Mesendoderm (in vitro differentiated cells): Measurements from ENCODE around the gene PDE4D.

Source experiments
- DNase-seq: peaks from one replicate; pipeline ENCODE4 v3.0.0; 2013
- H2AK5ac ChIP-seq: 2 replicates; pipeline ENCODE4 v1.6.1; 2013; ENCODE audit warnings: low read length, inconsistent platforms
- H2BK120ac ChIP-seq: 2 replicates; pipeline ENCODE4 v1.6.1; 2013; ENCODE audit warnings: low read depth, mild to moderate bottlenecking, low read length, moderate library complexity, mixed read lengths
- H2BK15ac ChIP-seq: replicated peaks from 2 replicates; pipeline ENCODE4 v1.6.1; 2013; ENCODE audit warnings: low read depth, mild to moderate bottlenecking, moderate library complexity
- H2BK5ac ChIP-seq: 2 replicates; pipeline ENCODE4 v1.6.1; 2013; ENCODE audit warnings: low read length, inconsistent platforms
- H3K18ac ChIP-seq: 2 replicates; pipeline ENCODE4 v1.6.1; 2013; ENCODE audit warnings: mild to moderate bottlenecking, low read length, mixed read lengths
- H3K23ac ChIP-seq: one replicate; pipeline ENCODE4 v1.6.1; 2013; ENCODE audit warnings: low read length
- H3K27ac ChIP-seq: 2 replicates; pipeline ENCODE4 v1.5.1; 2013; ENCODE audit warnings: low read depth, mild to moderate bottlenecking, inconsistent platforms, low read length, moderate library complexity
- H3K27me3 ChIP-seq: 2 replicates; pipeline ENCODE4 v1.6.1; 2013; ENCODE audit warnings: low read length, control low read depth, mild to moderate bottlenecking, inconsistent platforms; ENCODE audit not compliant: insufficient read depth, poor library complexity
- H3K36me3 ChIP-seq: 2 replicates; pipeline ENCODE4 v1.6.1; 2013; ENCODE audit warnings: low read length, inconsistent platforms; ENCODE audit not compliant: control insufficient read depth, insufficient read depth
- H3K4ac ChIP-seq: one replicate; pipeline ENCODE4 v1.6.1; 2013; ENCODE audit warnings: low read depth, mild to moderate bottlenecking, low read length, moderate library complexity
- H3K4me1 ChIP-seq: 2 replicates; pipeline ENCODE4 v1.6.1; 2013; ENCODE audit warnings: low read depth, low read length, inconsistent platforms; ENCODE audit not compliant: control insufficient read depth
- H3K4me2 ChIP-seq: 2 replicates; pipeline ENCODE4 v1.6.1; 2013; ENCODE audit warnings: low read length
- H3K4me3 ChIP-seq: 2 replicates; pipeline ENCODE4 v1.5.1; 2013; ENCODE audit warnings: mild to moderate bottlenecking, low read length
- H3K56ac ChIP-seq: one replicate; pipeline ENCODE4 v1.6.1; 2013; ENCODE audit warnings: low read length
- H3K79me1 ChIP-seq: 2 replicates; pipeline ENCODE4 v1.6.1; 2013; ENCODE audit warnings: low read length, inconsistent platforms
- H3K79me2 ChIP-seq: 2 replicates; pipeline ENCODE4 v1.6.1; 2013; ENCODE audit warnings: mild to moderate bottlenecking, low read length; ENCODE audit not compliant: control insufficient read depth, insufficient read depth
- H3K9ac ChIP-seq: 2 replicates; pipeline ENCODE4 v1.6.1; 2013; ENCODE audit warnings: low read length, inconsistent platforms
- H4K5ac ChIP-seq: one replicate; pipeline ENCODE4 v1.6.1; 2013; ENCODE audit warnings: low read length
- H4K8ac ChIP-seq: one replicate; pipeline ENCODE4 v1.6.1; 2013; ENCODE audit warnings: low read depth, mild to moderate bottlenecking, control low read depth, low read length, moderate library complexity
- WGBS: extraction: QIAGEN DNeasy Blood & Tissue Kit; methylation state at CpG from one replicate; pipeline ENCODE4 v1.1.7; 2013; ENCODE audit warnings: low lambda C conversion rate, missing lambda C conversion rate; ENCODE audit not compliant: insufficient coverage; ENCODE audit errors: extremely low coverage; 5-methylcytosine and 5-hydroxymethylcytosine counted together

The PDE4D gene

GRCh38 chr5:59268756-59269415, 624.6 kb downstream of the PDE4D start:
- no peak overlapping the region for H2BK15ac ChIP-seq
- WGBS, result no CpG with 5 or more reads among the region's 4 CpGs
- H2AK5ac ChIP-seq, result no peak overlapping the region
- H3K4me2 ChIP-seq, result no peak overlapping the region
- no peaks in the 10 kb centered on the region for H3K36me3 ChIP-seq
- no peak overlapping the region for H3K4ac ChIP-seq
- H3K4me3 ChIP-seq, result no peak overlapping the region
- H3K79me1 ChIP-seq, result no peaks in the 10 kb centered on the region
- H3K9ac ChIP-seq, result no peak overlapping the region
- H2BK5ac ChIP-seq, result no peak overlapping the region
- H4K5ac ChIP-seq, result no peak overlapping the region
- H3K23ac ChIP-seq, result no peak overlapping the region
- H4K8ac ChIP-seq, result no peak overlapping the region
- H3K27ac ChIP-seq, result no peak overlapping the region
- no peaks in the 10 kb centered on the region for H3K79me2 ChIP-seq
- DNase-seq, result no peak
- peaks cover 2% of the 10 kb centered on the region for H3K4me1 ChIP-seq
- no peak overlapping the region for H3K56ac ChIP-seq
- no peak overlapping the region for H3K18ac ChIP-seq
- H2BK120ac ChIP-seq, result no peak overlapping the region
- no peaks in the 10 kb centered on the region for H3K27me3 ChIP-seq

GRCh38 chr5:59267033-59267432, 626.5 kb downstream of the PDE4D start:
- H3K27me3 ChIP-seq, result no peaks in the 10 kb centered on the region
- no peak overlapping the region for H4K8ac ChIP-seq
- no peak overlapping the region for H3K9ac ChIP-seq
- no peak overlapping the region for H2BK5ac ChIP-seq
- no peak overlapping the region for H3K56ac ChIP-seq
- H3K27ac ChIP-seq, result no peak overlapping the region
- H3K4me3 ChIP-seq, result no peak overlapping the region
- no peak overlapping the region for H3K4ac ChIP-seq
- no peak overlapping the region for H4K5ac ChIP-seq
- peaks cover 2% of the 10 kb centered on the region for H3K4me1 ChIP-seq
- no peaks in the 10 kb centered on the region for H3K36me3 ChIP-seq
- H3K79me1 ChIP-seq, result no peaks in the 10 kb centered on the region
- H3K23ac ChIP-seq, result no peak overlapping the region
- no peak overlapping the region for H2BK120ac ChIP-seq
- H3K4me2 ChIP-seq, result no peak overlapping the region
- no peak overlapping the region for H2AK5ac ChIP-seq
- no peak overlapping the region for H2BK15ac ChIP-seq
- DNase-seq, result no peak
- H3K18ac ChIP-seq, result no peak overlapping the region
- no CpG with 5 or more reads among the region's 1 CpG for WGBS
- no peaks in the 10 kb centered on the region for H3K79me2 ChIP-seq

- WGBS, result no CpG with 5 or more reads among the region's 3 CpGs
Observed at GRCh38 chr5:59266410-59266809, 627.1 kb downstream of the PDE4D start.

GRCh38 chr5:59264639-59265245, 628.8 kb downstream of the PDE4D start:
- H3K79me2 ChIP-seq, result no peaks in the 10 kb centered on the region
- no peaks in the 10 kb centered on the region for H3K27me3 ChIP-seq
- H4K5ac ChIP-seq, result no peak overlapping the region
- H3K18ac ChIP-seq, result no peak overlapping the region
- no peak overlapping the region for H4K8ac ChIP-seq
- no peak overlapping the region for H3K23ac ChIP-seq
- no peak overlapping the region for H3K56ac ChIP-seq
- no peaks in the 10 kb centered on the region for H3K79me1 ChIP-seq
- no peak overlapping the region for H2BK15ac ChIP-seq
- no peaks in the 10 kb centered on the region for H3K36me3 ChIP-seq
- no peak overlapping the region for H2AK5ac ChIP-seq
- DNase-seq, result peak; percentile 67
- no peak overlapping the region for H2BK120ac ChIP-seq
- H3K4me2 ChIP-seq, result no peak overlapping the region
- no peak overlapping the region for H3K27ac ChIP-seq
- no CpG with 5 or more reads among the region's 4 CpGs for WGBS
- peaks cover 2% of the 10 kb centered on the region for H3K4me1 ChIP-seq
- no peak overlapping the region for H3K4me3 ChIP-seq
- no peak overlapping the region for H3K9ac ChIP-seq
- no peak overlapping the region for H2BK5ac ChIP-seq
- no peak overlapping the region for H3K4ac ChIP-seq

More at GRCh38 chr5:59266410-59266809, 627.1 kb downstream of the PDE4D start:
- Histone ChIP-seq H3K18ac (no peak overlapping the region), H3K56ac (no peak overlapping the region), H3K23ac (no peak overlapping the region), H3K27me3 (no peaks in the 10 kb centered on the region), H2AK5ac (no peak overlapping the region), H3K79me1 (no peaks in the 10 kb centered on the region), H2BK120ac (no peak overlapping the region), H2BK15ac (no peak overlapping the region), H4K5ac (no peak overlapping the region), H3K4ac (no peak overlapping the region), H2BK5ac (no peak overlapping the region), H3K4me3 (no peak overlapping the region), H4K8ac (no peak overlapping the region), H3K4me2 (no peak overlapping the region), H3K4me1 (peaks cover 2% of the 10 kb centered on the region), H3K79me2 (no peaks in the 10 kb centered on the region), H3K9ac (no peak overlapping the region), H3K36me3 (no peaks in the 10 kb centered on the region), H3K27ac (no peak overlapping the region)
- no peak for DNase-seq

GRCh38 chr5:59264013-59264412, 629.5 kb downstream of the PDE4D start:
- Histone ChIP-seq H3K18ac (no peak overlapping the region), H3K23ac (no peak overlapping the region), H3K27ac (no peak overlapping the region), H4K5ac (no peak overlapping the region), H2BK120ac (no peak overlapping the region), H3K36me3 (no peaks in the 10 kb centered on the region), H3K79me1 (no peaks in the 10 kb centered on the region), H3K4ac (no peak overlapping the region), H3K56ac (no peak overlapping the region), H3K4me1 (peaks cover 2% of the 10 kb centered on the region), H3K9ac (no peak overlapping the region), H2AK5ac (no peak overlapping the region), H2BK15ac (no peak overlapping the region), H3K4me3 (no peak overlapping the region), H3K4me2 (no peak overlapping the region), H3K79me2 (no peaks in the 10 kb centered on the region), H2BK5ac (no peak overlapping the region), H3K27me3 (no peaks in the 10 kb centered on the region), H4K8ac (no peak overlapping the region)
- no CpG with 5 or more reads among the region's 2 CpGs for WGBS
- DNase-seq, result no peak

- Histone ChIP-seq H3K9ac (no peak overlapping the region), H3K79me1 (no peaks in the 10 kb centered on the region), H3K27me3 (no peaks in the 10 kb centered on the region), H2BK120ac (no peak overlapping the region), H3K4me3 (no peak overlapping the region), H3K23ac (no peak overlapping the region), H3K4me2 (no peak overlapping the region), H4K5ac (no peak overlapping the region), H3K56ac (no peak overlapping the region), H3K36me3 (no peaks in the 10 kb centered on the region), H2AK5ac (no peak overlapping the region), H4K8ac (no peak overlapping the region), H3K79me2 (no peaks in the 10 kb centered on the region), H3K27ac (no peak overlapping the region), H3K4me1 (peaks cover 2% of the 10 kb centered on the region), H3K4ac (no peak overlapping the region), H3K18ac (no peak overlapping the region), H2BK15ac (no peak overlapping the region), H2BK5ac (no peak overlapping the region)
- WGBS, result no CpG with 5 or more reads among the region's 1 CpG
- no peak for DNase-seq
Observed at GRCh38 chr5:59261969-59262368, 631.6 kb downstream of the PDE4D start.
